Activated naive CD4-positive, alpha-beta T cell treated with anti-CD3 and anti-CD28 coated beads, Interleukin-2, amount 10 ng/mL, durations not matched to agents 7 days and 5 days (primary cell): Measurements from ENCODE around the gene THAP9.

Experiments
- CTCF ChIA-PET: fragments of 350-600 bp; sonication (Branson Sonifier 250); formaldehyde crosslinking; loops from one replicate; lab custom pipeline; 2021; ENCODE audit warnings: antibody characterized with exemption; lab: Charles Lee
- DNase-seq: peaks from one replicate; pipeline ENCODE4 v3.0.0-alpha.2; 2020
- H3K27ac Mint-ChIP-seq: one replicate; pipeline ENCODE4 v1.8.0; 2021; ENCODE audit warnings: mild to moderate bottlenecking, moderate library complexity, mixed read lengths
- H3K27me3 Mint-ChIP-seq: one replicate; pipeline ENCODE4 v1.8.0; 2021; ENCODE audit warnings: mild to moderate bottlenecking, mixed read lengths
- H3K36me3 Mint-ChIP-seq: one replicate; pipeline ENCODE4 v1.8.0; 2021; ENCODE audit warnings: mixed read lengths
- H3K4me1 Mint-ChIP-seq: one replicate; pipeline ENCODE4 v1.8.0; 2021; ENCODE audit warnings: mixed read lengths
- H3K4me3 Mint-ChIP-seq: one replicate; pipeline ENCODE4 v1.8.0; 2021; ENCODE audit warnings: mild to moderate bottlenecking, moderate library complexity, mixed read lengths
- H3K9me3 Mint-ChIP-seq: one replicate; pipeline ENCODE4 v1.8.0; 2021; ENCODE audit warnings: mixed read lengths

Gene THAP9

GRCh38 chr4:82885410-82885809, 15.1 kb upstream of the THAP9 start:
- Mint-ChIP-seq H3K9me3 (no peaks in the 10 kb centered on the region), H3K36me3 (peaks cover 25% of the 10 kb centered on the region), H3K4me1 (peaks cover 32% of the 10 kb centered on the region), H3K4me3 (no peak overlapping the region), H3K27me3 (no peaks in the 10 kb centered on the region), H3K27ac (no peak overlapping the region)
- CTCF ChIA-PET: interaction anchor here (0.7 kb wide), 1 partner anchor 14 kb away, joined by 3 read pairs; no protein-coding TSS in a partner anchor
- no peak for DNase-seq

DNA sequence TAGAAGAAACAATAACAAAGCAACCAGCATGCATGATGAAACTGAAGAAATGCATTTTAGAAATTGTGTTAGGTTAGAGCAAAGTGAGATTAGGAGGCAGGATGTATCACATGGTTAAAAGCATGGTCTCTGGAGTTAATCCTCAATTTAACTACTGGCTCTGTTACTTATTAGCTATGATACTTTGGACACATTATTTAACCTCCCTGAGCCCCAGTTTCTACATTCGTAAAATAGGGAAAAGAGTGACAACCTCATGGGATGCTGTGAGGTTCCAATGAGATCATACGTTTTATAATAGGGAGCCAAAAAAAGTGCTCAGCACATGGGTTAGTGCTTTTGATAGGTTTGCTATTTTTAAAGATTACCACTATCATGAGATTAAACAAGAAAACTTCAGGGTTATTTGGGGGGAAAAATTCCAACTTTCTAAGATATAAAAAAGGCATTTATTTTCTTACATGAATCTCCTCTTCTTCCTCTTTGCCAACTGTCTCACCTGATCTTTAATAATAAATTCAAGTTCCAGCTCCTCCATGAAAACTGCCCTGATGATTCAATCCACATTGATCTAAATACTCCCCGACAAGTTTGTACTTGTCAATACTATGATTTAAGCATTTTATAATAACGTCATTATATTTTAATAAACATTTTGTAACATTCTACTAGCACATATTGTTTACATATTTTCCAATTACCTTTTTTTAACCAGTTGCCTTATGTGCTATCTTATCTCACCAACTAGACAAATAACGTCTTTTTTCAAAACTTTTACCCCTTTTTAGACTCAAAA, 14.2 kb upstream of the THAP9 start:
- Mint-ChIP-seq H3K27me3 (no peaks in the 10 kb centered on the region), H3K36me3 (peaks cover 25% of the 10 kb centered on the region), H3K4me1 (peaks cover 35% of the 10 kb centered on the region), H3K4me3 (no peak overlapping the region), H3K9me3 (no peaks in the 10 kb centered on the region), H3K27ac (no peak overlapping the region)
- CTCF ChIA-PET: interaction anchor here (0.7 to 1.2 kb wide), 3 partner anchors 13 to 19 kb away, joined by 3 read pairs; no protein-coding TSS in a partner anchor
- DNase-seq: no peak

DNA sequence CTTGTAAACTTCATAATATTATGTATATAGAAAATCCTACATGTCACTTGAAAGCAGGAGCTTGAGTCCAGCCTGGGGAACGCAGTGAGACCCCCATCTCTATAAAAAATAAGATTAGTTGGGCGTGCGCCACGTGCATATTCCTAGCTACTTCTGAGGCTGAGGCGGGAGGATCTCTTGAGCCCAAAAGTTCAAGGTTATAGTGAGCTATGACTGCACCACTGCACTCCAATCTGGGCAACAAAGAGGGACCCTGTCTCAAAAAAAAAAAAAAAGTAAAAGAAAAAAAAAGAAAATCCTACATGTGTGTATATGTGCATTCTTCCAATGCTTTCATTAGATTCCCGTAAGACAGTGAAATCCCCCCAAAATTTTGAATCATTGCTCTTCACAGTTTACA, 11.2 kb upstream of the THAP9 start:
- CTCF ChIA-PET: interaction anchor here (0.8 to 2.8 kb wide), 3 partner anchors 10 to 37 kb away, joined by 3 to 11 read pairs (median 6); no protein-coding TSS in a partner anchor
- peak overlapping the region; percentile 93 for H3K27ac Mint-ChIP-seq
- H3K36me3 Mint-ChIP-seq: peaks cover 27% of the 10 kb centered on the region
- no peak for DNase-seq
- peak overlapping the region; percentile 84 for H3K4me3 Mint-ChIP-seq
- H3K9me3 Mint-ChIP-seq: no peaks in the 10 kb centered on the region
- H3K27me3 Mint-ChIP-seq: no peaks in the 10 kb centered on the region
- H3K4me1 Mint-ChIP-seq: peaks cover 49% of the 10 kb centered on the region

- Mint-ChIP-seq H3K36me3 (peaks cover 29% of the 10 kb centered on the region), H3K9me3 (no peaks in the 10 kb centered on the region), H3K27me3 (no peaks in the 10 kb centered on the region), H3K4me3 (peak overlapping the region; percentile 84), H3K4me1 (peaks cover 46% of the 10 kb centered on the region), H3K27ac (peak overlapping the region; percentile 93)
- no peak for DNase-seq
- CTCF ChIA-PET: no interaction called here
Measured at GRCh38 chr4:82890528-82890900, 10.0 kb upstream of the THAP9 start.

- Mint-ChIP-seq H3K27ac (peak within 1 kb of the TSS; percentile 93), H3K36me3 (peaks cover 31% of the 10 kb centered on the region), H3K4me3 (peak within 1 kb of the TSS; percentile 84), H3K4me1 (peaks cover 46% of the 10 kb centered on the region), H3K27me3 (no peaks in the 10 kb centered on the region), H3K9me3 (no peaks in the 10 kb centered on the region)
- CTCF ChIA-PET: interaction anchor here (1.3 to 1.6 kb wide), 2 partner anchors 24 to 39 kb away, joined by 3 to 4 read pairs; no protein-coding TSS in a partner anchor
- DNase-seq: peak; percentile 98
Measured at GRCh38 chr4:82890901-82891706, 9.4 kb upstream of the THAP9 start, which contains the start of gene SEC31A. TSS of gene SEC31A (minus strand) at chr4:82891153. CDS start at chr4:82881936, 9,217 bp downstream.

DNA sequence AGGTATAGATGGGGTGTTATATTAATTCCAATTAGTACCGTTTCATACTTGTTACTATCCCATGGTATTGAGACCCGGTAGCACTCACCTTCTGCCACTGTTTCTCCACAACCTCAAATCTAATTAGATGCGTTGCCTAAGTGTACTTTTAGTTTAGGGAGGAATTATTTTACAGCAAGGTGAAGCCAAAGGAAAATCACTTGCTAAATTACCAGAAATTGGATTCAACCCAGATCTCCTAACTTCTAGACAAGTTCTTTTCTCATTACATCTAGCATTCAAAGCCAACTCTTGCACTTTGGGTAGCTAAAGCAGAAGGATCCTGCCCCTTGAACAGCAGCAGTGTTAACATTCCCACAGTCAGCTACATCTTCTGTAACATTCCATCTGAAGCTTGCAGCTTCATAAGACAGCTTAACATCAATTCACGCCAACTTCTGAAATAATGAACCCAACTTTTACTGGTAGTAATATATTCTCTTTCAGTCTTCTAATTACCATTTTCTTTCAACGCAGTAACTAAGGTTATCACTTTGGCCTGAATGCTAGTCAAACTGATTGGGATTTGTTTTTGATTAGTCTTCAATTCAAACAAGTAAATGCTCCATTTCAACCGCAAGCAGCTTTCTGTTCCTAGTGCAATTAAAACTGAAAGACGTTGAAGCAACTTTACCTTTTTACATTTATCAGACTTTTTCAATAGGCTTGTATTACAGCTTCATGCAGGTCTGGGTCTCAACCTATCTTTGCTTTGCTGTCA, 8.6 kb upstream of the THAP9 start:
- CTCF ChIA-PET: interaction anchor here (1.3 to 1.6 kb wide), 2 partner anchors 24 to 40 kb away, joined by 3 to 4 read pairs; no protein-coding TSS in a partner anchor
- Mint-ChIP-seq H3K36me3 (peaks cover 34% of the 10 kb centered on the region), H3K4me3 (peak overlapping the region; percentile 84), H3K27me3 (no peaks in the 10 kb centered on the region), H3K27ac (peak overlapping the region; percentile 93), H3K9me3 (no peaks in the 10 kb centered on the region), H3K4me1 (peaks cover 46% of the 10 kb centered on the region)
- no peak for DNase-seq

GRCh38 chr4:82892467-82892802, 8.1 kb upstream of the THAP9 start:
- Mint-ChIP-seq H3K27me3 (no peaks in the 10 kb centered on the region), H3K27ac (peak overlapping the region; percentile 93), H3K4me3 (peak overlapping the region; percentile 28), H3K36me3 (peaks cover 34% of the 10 kb centered on the region), H3K4me1 (peaks cover 48% of the 10 kb centered on the region), H3K9me3 (no peaks in the 10 kb centered on the region)
- CTCF ChIA-PET: interaction anchor here (1.3 to 1.6 kb wide), 2 partner anchors 25 to 41 kb away, joined by 3 to 4 read pairs; no protein-coding TSS in a partner anchor
- no peak for DNase-seq

- H3K4me3 Mint-ChIP-seq: no peak overlapping the region
- no peak overlapping the region for H3K27ac Mint-ChIP-seq
- CTCF ChIA-PET: interaction anchor here (1.1 kb wide), 1 partner anchor 42 kb away, joined by 4 read pairs; no protein-coding TSS in a partner anchor
- no peak for DNase-seq
- no peaks in the 10 kb centered on the region for H3K9me3 Mint-ChIP-seq
- H3K27me3 Mint-ChIP-seq: no peaks in the 10 kb centered on the region
- H3K4me1 Mint-ChIP-seq: peaks cover 43% of the 10 kb centered on the region
- peaks cover 37% of the 10 kb centered on the region for H3K36me3 Mint-ChIP-seq
Measured at GRCh38 chr4:82893942-82894341, 6.6 kb upstream of the THAP9 start.

- H3K9me3 Mint-ChIP-seq: no peaks in the 10 kb centered on the region
- H3K4me3 Mint-ChIP-seq: no peak overlapping the region
- H3K4me1 Mint-ChIP-seq: peaks cover 25% of the 10 kb centered on the region
- no peaks in the 10 kb centered on the region for H3K27me3 Mint-ChIP-seq
- DNase-seq: no peak
- peaks cover 31% of the 10 kb centered on the region for H3K36me3 Mint-ChIP-seq
- CTCF ChIA-PET: interaction anchor here (5.6 kb wide), 1 partner anchor 43 kb away, joined by 91 read pairs; no protein-coding TSS in a partner anchor
- H3K27ac Mint-ChIP-seq: no peak overlapping the region
Measured at GRCh38 chr4:82896755-82897154, 3.8 kb upstream of the THAP9 start.

DNA sequence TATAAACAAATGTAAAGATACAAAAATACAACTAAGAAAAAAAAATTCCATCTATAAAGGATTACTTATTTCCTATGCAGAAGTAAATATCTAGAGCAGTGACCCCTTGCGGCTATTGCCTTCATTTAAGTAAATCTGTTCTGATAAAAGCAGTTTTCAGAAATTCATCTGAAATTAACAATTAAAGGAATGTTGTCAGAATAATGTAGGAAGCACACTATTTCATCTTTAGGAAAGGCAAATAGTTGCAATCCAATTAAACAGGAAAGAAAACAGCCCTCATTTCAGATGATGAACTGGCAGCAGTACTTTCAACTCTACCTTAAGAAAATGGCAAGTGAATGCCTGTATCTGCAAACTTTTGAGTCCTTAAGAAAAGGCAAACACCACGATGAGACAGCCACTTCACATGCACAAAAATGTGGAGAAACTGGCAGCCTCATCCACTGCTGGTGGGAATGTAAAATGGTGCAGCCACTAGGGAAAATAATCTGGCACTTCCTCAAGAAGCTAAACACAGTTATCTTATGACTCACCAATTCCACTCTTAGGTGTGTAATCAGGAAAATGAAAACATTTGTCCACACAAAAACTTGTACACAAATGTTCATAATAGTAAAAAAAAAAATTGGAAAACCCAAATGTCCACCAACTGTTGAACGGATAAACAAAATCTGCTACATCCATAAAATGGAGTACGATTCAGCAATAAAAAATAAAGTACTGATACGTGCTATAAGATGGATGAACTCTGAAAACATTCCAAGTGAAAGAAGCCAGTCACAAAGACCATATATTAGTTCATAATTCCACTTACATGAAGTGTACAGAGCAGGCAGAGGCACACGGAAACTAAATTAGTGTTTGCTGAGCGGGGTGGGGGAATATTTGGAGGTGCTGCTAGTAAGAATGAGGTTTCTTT, 2.0 kb upstream of the THAP9 start:
- peak; percentile 30 for DNase-seq
- Mint-ChIP-seq H3K4me3 (no peak overlapping the region), H3K4me1 (peaks cover 24% of the 10 kb centered on the region), H3K27me3 (no peaks in the 10 kb centered on the region), H3K27ac (peak overlapping the region; percentile 84), H3K36me3 (peaks cover 29% of the 10 kb centered on the region), H3K9me3 (no peaks in the 10 kb centered on the region)
- CTCF ChIA-PET: interaction anchor here (1.2 to 5.6 kb wide), 4 partner anchors 10 to 382 kb away, joined by 3 to 91 read pairs (median 6); partner anchors contain the start of gene COPS4

DNA sequence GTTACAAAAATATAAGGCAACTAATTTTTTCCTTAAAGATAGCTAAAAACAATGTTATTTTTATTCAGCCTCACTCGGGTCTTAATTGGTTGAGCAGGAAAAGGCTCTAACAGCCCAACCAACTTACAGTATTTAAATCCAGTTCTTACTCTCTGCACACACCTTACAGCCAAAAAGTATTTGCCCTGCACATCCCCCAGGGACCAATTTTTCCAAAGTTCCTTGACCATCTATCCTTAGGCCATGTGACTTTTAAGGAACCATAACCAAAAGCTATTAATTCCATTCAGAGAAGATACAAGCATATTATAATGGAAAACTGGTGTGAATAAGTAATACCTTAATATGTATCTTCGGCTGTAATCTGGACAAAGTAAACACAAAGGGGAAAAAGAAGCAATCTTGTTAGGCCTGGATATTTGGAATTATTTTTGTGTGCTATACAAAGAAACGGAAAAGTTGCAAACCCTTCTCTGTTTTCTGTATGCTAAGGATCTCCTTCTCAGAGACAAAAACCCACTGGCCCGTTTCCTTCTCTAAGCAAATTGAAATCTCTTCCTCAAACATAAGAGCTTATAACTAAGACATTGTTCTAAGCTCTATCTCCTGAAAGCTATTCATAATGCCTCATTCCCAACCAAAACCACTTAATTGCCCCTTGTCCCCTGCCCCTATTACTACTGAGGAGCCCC, 1.0 kb upstream of the THAP9 start:
- H3K9me3 Mint-ChIP-seq: no peaks in the 10 kb centered on the region
- H3K4me1 Mint-ChIP-seq: peaks cover 27% of the 10 kb centered on the region
- DNase-seq: no peak
- no peaks in the 10 kb centered on the region for H3K27me3 Mint-ChIP-seq
- no peak overlapping the region for H3K4me3 Mint-ChIP-seq
- H3K27ac Mint-ChIP-seq: no peak overlapping the region
- CTCF ChIA-PET: interaction anchor here (0.8 to 5.6 kb wide), 8 partner anchors 11 to 381 kb away, joined by 3 to 91 read pairs (median 4); partner anchors contain the start of gene COPS4
- peaks cover 23% of the 10 kb centered on the region for H3K36me3 Mint-ChIP-seq

DNA sequence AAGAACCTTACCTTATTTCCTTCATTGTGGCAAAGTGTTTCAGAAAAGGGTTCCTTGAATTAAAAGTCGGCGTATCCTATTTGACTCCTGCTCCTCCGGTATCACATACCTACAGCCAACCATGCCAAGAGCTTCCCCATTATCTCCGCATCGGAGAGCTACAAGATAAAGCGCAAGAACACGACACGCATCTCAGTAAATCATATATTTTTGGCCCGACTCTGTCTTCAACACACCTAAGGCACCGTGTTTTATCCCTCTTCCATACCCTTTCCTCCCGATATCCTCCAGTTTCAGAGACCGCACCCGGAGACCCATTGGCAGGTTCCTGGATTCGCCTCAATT, 497 bp upstream of the THAP9 start:
- Mint-ChIP-seq H3K27ac (no peak overlapping the region), H3K9me3 (no peaks in the 10 kb centered on the region), H3K4me1 (peaks cover 31% of the 10 kb centered on the region), H3K27me3 (no peaks in the 10 kb centered on the region), H3K36me3 (peaks cover 19% of the 10 kb centered on the region), H3K4me3 (no peak overlapping the region)
- DNase-seq: no peak
- CTCF ChIA-PET: interaction anchor here (1.2 to 5.6 kb wide), 7 partner anchors 11 to 381 kb away, joined by 3 to 91 read pairs (median 5); partner anchors contain the start of gene COPS4
